ENCODE measurements around the gene APBB1IP.

APBB1IP gene

DNA sequence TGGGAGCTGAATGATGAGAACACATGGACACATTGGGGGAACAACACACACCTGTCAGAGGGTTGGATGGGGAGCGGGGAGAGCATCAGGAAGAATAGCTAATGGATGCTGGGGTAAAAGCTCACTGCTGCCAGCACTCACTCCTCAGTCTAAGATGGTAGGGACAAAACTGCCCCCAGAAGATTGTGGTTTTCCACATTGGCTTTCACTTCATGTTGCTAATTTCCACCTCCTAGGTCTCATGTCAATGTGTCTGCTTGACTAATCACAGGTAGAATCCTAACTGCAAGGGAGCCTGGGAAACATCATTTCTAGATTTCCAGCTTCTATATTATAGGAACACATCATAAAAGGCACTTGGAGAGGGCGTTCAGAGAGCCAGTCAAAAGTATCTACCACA is 22.6 kb downstream of the APBB1IP start:
- Histone ChIP-seq H3K4me3 (ENCODE audit: low read depth, low read length) (no peak overlapping the region), H3K27ac (ENCODE audit: extremely low read depth, low read depth, low read length) (no peak overlapping the region), H3K36me3 (ENCODE audit: control insufficient read depth in 2 of 2, insufficient read depth in 1 of 2, low read length in 2 of 2) (no peaks in the 10 kb centered on the region), H3K4me1 (ENCODE audit: control insufficient read depth, insufficient read depth, low read length) (no peaks in the 10 kb centered on the region), H3K9me3 (ENCODE audit: control insufficient read depth, insufficient read depth, low read depth, low read length) (no peaks in the 10 kb centered on the region)
- no peak for TF ChIP-seq TSHZ1 (tag by site-specific recombination; IDR thresholded peaks at IDR 0.05; ENCODE audit: borderline replicate concordance)
- TF ChIP-seq ZSCAN5A (tag by site-specific recombination; IDR thresholded peaks at IDR 0.05) = no peak
- TF ChIP-seq, protein P1, sequence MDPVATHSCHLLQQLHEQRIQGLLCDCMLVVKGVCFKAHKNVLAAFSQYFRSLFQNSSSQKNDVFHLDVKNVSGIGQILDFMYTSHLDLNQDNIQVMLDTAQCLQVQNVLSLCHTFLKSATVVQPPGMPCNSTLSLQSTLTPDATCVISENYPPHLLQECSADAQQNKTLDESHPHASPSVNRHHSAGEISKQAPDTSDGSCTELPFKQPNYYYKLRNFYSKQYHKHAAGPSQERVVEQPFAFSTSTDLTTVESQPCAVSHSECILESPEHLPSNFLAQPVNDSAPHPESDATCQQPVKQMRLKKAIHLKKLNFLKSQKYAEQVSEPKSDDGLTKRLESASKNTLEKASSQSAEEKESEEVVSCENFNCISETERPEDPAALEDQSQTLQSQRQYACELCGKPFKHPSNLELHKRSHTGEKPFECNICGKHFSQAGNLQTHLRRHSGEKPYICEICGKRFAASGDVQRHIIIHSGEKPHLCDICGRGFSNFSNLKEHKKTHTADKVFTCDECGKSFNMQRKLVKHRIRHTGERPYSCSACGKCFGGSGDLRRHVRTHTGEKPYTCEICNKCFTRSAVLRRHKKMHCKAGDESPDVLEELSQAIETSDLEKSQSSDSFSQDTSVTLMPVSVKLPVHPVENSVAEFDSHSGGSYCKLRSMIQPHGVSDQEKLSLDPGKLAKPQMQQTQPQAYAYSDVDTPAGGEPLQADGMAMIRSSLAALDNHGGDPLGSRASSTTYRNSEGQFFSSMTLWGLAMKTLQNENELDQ (tag by site-specific recombination; IDR thresholded peaks at IDR 0.05; ENCODE audit: low read depth) = no peak
- TF ChIP-seq ZNF221 (tag by site-specific recombination; IDR thresholded peaks at IDR 0.05; ENCODE audit: borderline replicate concordance) = no peak
- no peak for TF ChIP-seq ZNF423 (tag by site-specific recombination; IDR thresholded peaks at IDR 0.05)
- no peak for TF ChIP-seq KLF16 (tag by site-specific recombination; IDR thresholded peaks at IDR 0.05)
- TF ChIP-seq, protein P2, sequence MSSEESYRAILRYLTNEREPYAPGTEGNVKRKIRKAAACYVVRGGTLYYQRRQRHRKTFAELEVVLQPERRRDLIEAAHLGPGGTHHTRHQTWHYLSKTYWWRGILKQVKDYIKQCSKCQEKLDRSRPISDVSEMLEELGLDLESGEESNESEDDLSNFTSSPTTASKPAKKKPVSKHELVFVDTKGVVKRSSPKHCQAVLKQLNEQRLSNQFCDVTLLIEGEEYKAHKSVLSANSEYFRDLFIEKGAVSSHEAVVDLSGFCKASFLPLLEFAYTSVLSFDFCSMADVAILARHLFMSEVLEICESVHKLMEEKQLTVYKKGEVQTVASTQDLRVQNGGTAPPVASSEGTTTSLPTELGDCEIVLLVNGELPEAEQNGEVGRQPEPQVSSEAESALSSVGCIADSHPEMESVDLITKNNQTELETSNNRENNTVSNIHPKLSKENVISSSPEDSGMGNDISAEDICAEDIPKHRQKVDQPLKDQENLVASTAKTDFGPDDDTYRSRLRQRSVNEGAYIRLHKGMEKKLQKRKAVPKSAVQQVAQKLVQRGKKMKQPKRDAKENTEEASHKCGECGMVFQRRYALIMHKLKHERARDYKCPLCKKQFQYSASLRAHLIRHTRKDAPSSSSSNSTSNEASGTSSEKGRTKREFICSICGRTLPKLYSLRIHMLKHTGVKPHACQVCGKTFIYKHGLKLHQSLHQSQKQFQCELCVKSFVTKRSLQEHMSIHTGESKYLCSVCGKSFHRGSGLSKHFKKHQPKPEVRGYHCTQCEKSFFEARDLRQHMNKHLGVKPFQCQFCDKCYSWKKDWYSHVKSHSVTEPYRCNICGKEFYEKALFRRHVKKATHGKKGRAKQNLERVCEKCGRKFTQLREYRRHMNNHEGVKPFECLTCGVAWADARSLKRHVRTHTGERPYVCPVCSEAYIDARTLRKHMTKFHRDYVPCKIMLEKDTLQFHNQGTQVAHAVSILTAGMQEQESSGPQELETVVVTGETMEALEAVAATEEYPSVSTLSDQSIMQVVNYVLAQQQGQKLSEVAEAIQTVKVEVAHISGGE (tag by site-specific recombination; conservative IDR thresholded peaks at IDR 0.05; ENCODE audit: low read depth) = no peak
- TF ChIP-seq PRDM6 (tag by site-specific recombination; IDR thresholded peaks at IDR 0.05) = no peak
- TF ChIP-seq SCRT2 (tag by site-specific recombination; IDR thresholded peaks at IDR 0.05) = no peak
- no peak for TF ChIP-seq FEZF1 (tag by site-specific recombination; IDR thresholded peaks at IDR 0.05)
- no peak for TF ChIP-seq ZNF132 (tag by site-specific recombination; IDR thresholded peaks at IDR 0.05; ENCODE audit: borderline replicate concordance)
- no peak for TF ChIP-seq ZNF664 (tag by site-specific recombination; IDR thresholded peaks at IDR 0.05)
- TF ChIP-seq OSR2 (tag by site-specific recombination; IDR thresholded peaks at IDR 0.05) = no peak
- TF ChIP-seq ZNF623 (tag by site-specific recombination; IDR thresholded peaks at IDR 0.05) = no peak
- no peak for TF ChIP-seq KLF17 (tag by site-specific recombination; IDR thresholded peaks at IDR 0.05)
- TF ChIP-seq GLI4 (tag by site-specific recombination; IDR thresholded peaks at IDR 0.05) = no peak
- no peak for TF ChIP-seq ZNF433 (tag by site-specific recombination; IDR thresholded peaks at IDR 0.05; ENCODE audit: low read depth)
- no peak for TF ChIP-seq REPIN1 (tag by site-specific recombination; IDR thresholded peaks at IDR 0.05; ENCODE audit: low read depth)
- TF ChIP-seq KLF10 (tag by site-specific recombination; IDR thresholded peaks at IDR 0.05) = no peak
- ChIA-PET CTCF (no interaction called here), POLR2A (no interaction called here)

All from HEK293 (cell line).